Ishikawa (cell line): Measurements from ENCODE around the gene MYH6.

Experiments used
- CEBPB ChIP-seq: IDR thresholded peaks from 2 replicates; pipeline ENCODE4 v1.6.1; 2012
- CREB1 ChIP-seq: IDR thresholded peaks from 2 replicates; pipeline ENCODE4 v1.6.1; 2012; ENCODE audit warnings: low read depth
- EGR1 ChIP-seq: IDR thresholded peaks from 2 replicates; pipeline ENCODE4 v1.6.1; 2012
- EP300 ChIP-seq: IDR thresholded peaks from 2 replicates; pipeline ENCODE4 v1.6.1; 2012; ENCODE audit warnings: borderline replicate concordance
- FOXM1 ChIP-seq: IDR thresholded peaks from 2 replicates; pipeline ENCODE4 v1.6.1; 2012; ENCODE audit warnings: low read depth, borderline replicate concordance
- MAX ChIP-seq: IDR thresholded peaks from 2 replicates; pipeline ENCODE4 v1.6.1; 2012
- NFIC ChIP-seq: IDR thresholded peaks from 2 replicates; pipeline ENCODE4 v1.6.1; 2012
- RAD21 ChIP-seq: IDR thresholded peaks from 2 replicates; pipeline ENCODE4 v1.6.1; 2012; ENCODE audit warnings: low read depth
- TAF1 ChIP-seq: IDR thresholded peaks from 2 replicates; pipeline ENCODE4 v1.6.1; 2012; ENCODE audit warnings: low read depth, mild to moderate bottlenecking
- TCF12 ChIP-seq: IDR thresholded peaks from 2 replicates; pipeline ENCODE4 v1.6.1; 2012; ENCODE audit warnings: low read depth
- TEAD4 ChIP-seq: IDR thresholded peaks from 2 replicates; pipeline ENCODE4 v1.6.1; 2012
- ZBTB7A ChIP-seq: IDR thresholded peaks from 2 replicates; pipeline ENCODE4 v1.6.1; 2012; ENCODE audit warnings: low read depth
- TF ChIP-seq, protein P1 (sequence below): IDR thresholded peaks from 2 replicates; pipeline ENCODE4 v1.6.1; 2012

Gene MYH6

DNA sequence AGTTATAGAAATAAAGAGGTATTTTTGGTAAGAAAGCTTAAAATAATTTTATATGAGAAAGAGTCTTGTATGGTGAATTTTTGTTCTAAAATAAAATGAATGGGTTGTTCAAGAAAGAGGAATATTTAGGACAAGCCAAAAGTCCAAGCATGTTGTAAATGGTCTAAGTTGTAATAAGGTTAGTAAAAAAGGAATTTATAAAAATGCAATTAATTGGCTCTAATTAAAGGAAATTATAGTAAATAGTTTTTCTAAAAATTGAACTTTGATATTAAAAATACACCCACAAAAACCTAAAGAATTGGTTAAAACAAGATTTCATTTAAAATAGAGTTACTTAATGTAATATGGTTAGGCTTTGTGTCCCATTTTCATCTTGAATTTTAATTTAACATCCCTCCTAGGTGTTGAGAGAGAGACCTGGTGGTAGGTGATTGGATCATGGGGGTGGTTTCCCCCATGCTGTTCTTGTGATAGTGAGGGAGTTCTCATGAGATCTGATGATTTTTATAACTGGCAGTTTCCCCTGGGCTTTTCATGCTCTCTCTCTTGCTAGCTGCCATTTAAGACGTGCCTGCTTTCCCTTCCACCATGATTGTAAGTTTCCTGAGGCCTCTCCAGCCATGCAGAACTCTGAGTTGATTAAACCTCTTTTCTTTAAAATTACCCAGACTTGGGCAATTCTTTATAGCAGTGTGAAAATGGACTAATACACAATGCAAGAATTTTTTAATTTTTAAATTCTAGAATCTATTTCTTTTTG lies 68.4 kb downstream of the MYH6 start:
- TF ChIP-seq EGR1 (no peak), ZBTB7A (no peak), NFIC (no peak), TCF12 (no peak), MAX (no peak), EP300 (no peak), TEAD4 (no peak), CREB1 (no peak), TAF1 (no peak), FOXM1 (no peak), CEBPB (no peak), RAD21 (no peak)
- TF ChIP-seq, protein P1, sequence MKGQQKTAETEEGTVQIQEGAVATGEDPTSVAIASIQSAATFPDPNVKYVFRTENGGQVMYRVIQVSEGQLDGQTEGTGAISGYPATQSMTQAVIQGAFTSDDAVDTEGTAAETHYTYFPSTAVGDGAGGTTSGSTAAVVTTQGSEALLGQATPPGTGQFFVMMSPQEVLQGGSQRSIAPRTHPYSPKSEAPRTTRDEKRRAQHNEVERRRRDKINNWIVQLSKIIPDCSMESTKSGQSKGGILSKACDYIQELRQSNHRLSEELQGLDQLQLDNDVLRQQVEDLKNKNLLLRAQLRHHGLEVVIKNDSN = no peak

DNA sequence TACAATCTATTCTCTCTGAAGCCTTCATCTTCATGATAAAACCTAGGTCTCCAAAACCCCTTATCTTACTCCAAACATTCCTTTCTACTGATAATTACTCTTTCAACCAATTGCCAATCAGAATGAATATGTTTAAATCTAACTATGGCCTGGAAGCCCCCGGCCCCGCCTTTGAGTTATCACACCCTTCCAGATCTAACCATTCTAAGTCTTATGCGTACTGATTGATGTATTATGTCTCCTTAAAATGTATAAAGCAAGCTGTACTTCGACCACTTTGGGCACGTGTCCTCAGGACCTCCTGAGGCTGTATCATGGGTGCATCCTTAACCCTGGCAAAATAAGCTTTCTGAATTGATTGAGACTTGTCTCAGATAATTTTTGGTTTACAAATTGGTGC lies 72.5 kb downstream of the MYH6 start:
- TF ChIP-seq CREB1 (no peak), CEBPB (no peak), TEAD4 (no peak), MAX (no peak), NFIC (no peak), FOXM1 (no peak), ZBTB7A (no peak), TCF12 (no peak), RAD21 (no peak), TAF1 (no peak)
- TF ChIP-seq, protein P1 = no peak
